Stimulated activated effector memory CD8-positive, alpha-beta T cell treated with anti-CD3 and anti-CD28 coated beads, Interleukin-12 subunit alpha, Interleukin-12 subunit beta, amount 100 ng/mL, for 72 hours (primary cell): ENCODE data around the gene CLINT1.

Experiments used
- ATAC-seq: fragments of 150-1000 bp; cut with Tn5 transposase; 2 replicates; pipeline ENCODE4 v1.10.0; 2021
- DNase-seq, 2 donors: peaks; one replicate each; pipeline ENCODE4 v3.0.0; 2021 to 2022; ENCODE audit warnings: low spot score in 2 of 2
- H3K27ac Mint-ChIP-seq: one replicate; pipeline ENCODE4 v1.8.0; 2022; ENCODE audit warnings: mild to moderate bottlenecking, mixed read lengths
- H3K36me3 Mint-ChIP-seq: one replicate; pipeline ENCODE4 v1.8.0; 2022; ENCODE audit warnings: mild to moderate bottlenecking, mixed read lengths
- H3K4me1 Mint-ChIP-seq: one replicate; pipeline ENCODE4 v1.8.0; 2022; ENCODE audit warnings: mixed read lengths
- H3K4me3 Mint-ChIP-seq: one replicate; pipeline ENCODE4 v1.8.0; 2022; ENCODE audit warnings: mild to moderate bottlenecking, mixed read lengths
- H3K9me3 Mint-ChIP-seq: one replicate; pipeline ENCODE4 v1.8.0; 2022; ENCODE audit warnings: mixed read lengths

CLINT1 gene

DNA sequence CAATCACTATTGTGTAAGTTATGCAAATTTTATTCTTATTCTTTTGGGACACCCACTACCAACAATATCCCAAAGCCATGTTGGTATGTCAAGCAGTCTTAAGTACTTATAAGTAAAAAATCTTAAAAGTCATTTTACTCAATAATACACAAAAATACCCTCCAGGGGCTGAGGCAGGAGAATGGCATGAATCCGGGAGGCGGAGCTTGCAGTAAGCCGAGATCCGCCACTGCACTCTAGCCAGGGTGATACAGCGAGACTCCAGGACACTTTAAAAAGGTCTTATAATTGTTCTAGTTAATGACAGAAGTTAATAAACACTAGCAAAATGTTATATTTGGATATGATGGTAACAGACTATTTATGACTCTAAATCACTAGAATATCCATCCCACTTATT lies 16.8 kb downstream of the CLINT1 start:
- Mint-ChIP-seq H3K27ac (no peak overlapping the region), H3K9me3 (no peaks in the 10 kb centered on the region), H3K4me3 (no peak overlapping the region), H3K36me3 (peaks cover 37% of the 10 kb centered on the region), H3K4me1 (peaks cover 17% of the 10 kb centered on the region)
- ATAC-seq (no peak), DNase-seq (no peak)

GRCh38 chr5:157839157-157839795 lies 19.7 kb downstream of the CLINT1 start:
- ATAC-seq: no peak
- H3K9me3 Mint-ChIP-seq: no peaks in the 10 kb centered on the region
- H3K36me3 Mint-ChIP-seq: peaks cover 37% of the 10 kb centered on the region
- H3K27ac Mint-ChIP-seq: no peak overlapping the region
- DNase-seq: no peak
- H3K4me3 Mint-ChIP-seq: no peak overlapping the region
- H3K4me1 Mint-ChIP-seq: peaks cover 24% of the 10 kb centered on the region

GRCh38 chr5:157836121-157836753 lies 22.7 kb downstream of the CLINT1 start:
- no peaks in the 10 kb centered on the region for H3K9me3 Mint-ChIP-seq
- no peak for ATAC-seq
- peaks cover 39% of the 10 kb centered on the region for H3K4me1 Mint-ChIP-seq
- peaks cover 30% of the 10 kb centered on the region for H3K36me3 Mint-ChIP-seq
- H3K27ac Mint-ChIP-seq: peak overlapping the region; percentile 24
- H3K4me3 Mint-ChIP-seq: no peak overlapping the region
- no peak for DNase-seq

- ATAC-seq (no peak), DNase-seq (no peak)
- peak overlapping the region; percentile 3 for H3K27ac Mint-ChIP-seq
- H3K9me3 Mint-ChIP-seq: no peaks in the 10 kb centered on the region
- no peak overlapping the region for H3K4me3 Mint-ChIP-seq
- peaks cover 34% of the 10 kb centered on the region for H3K4me1 Mint-ChIP-seq
- peaks cover 23% of the 10 kb centered on the region for H3K36me3 Mint-ChIP-seq
Measured at GRCh38 chr5:157835041-157835440, 23.9 kb downstream of the CLINT1 start.

DNA sequence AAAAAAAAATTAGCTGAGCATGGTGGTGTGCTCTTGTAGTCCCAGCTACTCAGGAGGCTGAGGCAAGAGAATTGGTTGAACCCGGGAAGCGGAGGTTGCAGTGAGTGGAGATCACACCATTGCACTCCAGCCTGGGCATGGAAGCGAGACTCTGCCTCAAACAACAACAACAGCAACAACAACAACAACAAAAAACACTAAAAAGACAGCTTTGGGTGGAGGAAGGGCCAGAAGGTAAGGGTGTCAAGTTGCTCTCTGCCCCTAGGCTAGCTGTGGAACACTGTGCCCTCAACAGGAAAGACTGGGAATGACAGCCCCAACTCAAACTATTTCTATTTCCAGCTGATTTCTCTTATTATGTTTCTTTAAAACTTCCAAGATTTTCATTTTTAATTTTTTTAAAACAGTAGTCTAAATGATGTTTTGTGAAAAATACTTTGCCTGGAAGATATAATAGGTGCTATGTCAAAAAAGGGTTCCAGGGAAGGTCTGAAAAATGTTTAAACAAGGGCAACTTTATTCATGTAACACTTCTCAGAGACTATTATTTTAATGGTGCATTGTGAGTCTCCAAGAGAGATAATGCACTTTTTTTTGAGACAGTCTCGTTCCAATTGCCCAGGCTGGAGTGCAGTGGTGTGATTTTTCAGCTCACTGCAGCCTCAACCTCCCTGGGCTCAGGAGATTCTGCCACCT lies 29.9 kb downstream of the CLINT1 start:
- H3K27ac Mint-ChIP-seq: no peak overlapping the region
- ATAC-seq: no peak

GRCh38 chr5:157828105-157828943 lies 30.6 kb downstream of the CLINT1 start:
- Mint-ChIP-seq H3K9me3 (no peaks in the 10 kb centered on the region), H3K4me3 (no peak overlapping the region)

More for the DNA sequence above, 29.9 kb downstream of the CLINT1 start:
- peaks cover 29% of the 10 kb centered on the region for H3K4me1 Mint-ChIP-seq
- no peaks in the 10 kb centered on the region for H3K9me3 Mint-ChIP-seq
- peaks cover 8% of the 10 kb centered on the region for H3K36me3 Mint-ChIP-seq
- DNase-seq: no peak
- no peak overlapping the region for H3K4me3 Mint-ChIP-seq

DNA sequence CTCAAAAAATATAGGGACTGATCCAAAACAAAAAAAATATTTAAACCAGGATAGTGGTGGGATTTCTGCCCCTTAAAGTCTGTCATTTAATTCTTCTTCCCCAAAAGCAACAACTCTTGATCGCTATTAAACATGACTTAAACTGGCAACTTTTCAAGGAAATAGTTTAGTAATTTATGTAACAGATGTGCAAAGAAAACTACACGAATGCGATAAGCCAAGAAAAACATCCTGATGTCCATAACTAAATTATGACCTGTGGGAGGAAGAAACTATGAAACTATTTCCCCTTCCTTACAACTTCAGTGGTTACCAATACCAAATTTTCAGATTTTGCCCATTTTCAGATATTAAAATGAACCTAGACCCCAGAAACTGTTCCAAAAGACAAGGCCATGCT lies 31.5 kb downstream of the CLINT1 start:
- Mint-ChIP-seq H3K9me3 (no peaks in the 10 kb centered on the region), H3K36me3 (peaks cover 8% of the 10 kb centered on the region), H3K4me1 (peaks cover 17% of the 10 kb centered on the region), H3K4me3 (no peak overlapping the region), H3K27ac (no peak overlapping the region)
- ATAC-seq (no peak), DNase-seq (no peak)

More at GRCh38 chr5:157828105-157828943, 30.6 kb downstream of the CLINT1 start:
- H3K27ac Mint-ChIP-seq: no peak overlapping the region
- DNase-seq (no peak), ATAC-seq (no peak)
- peaks cover 8% of the 10 kb centered on the region for H3K36me3 Mint-ChIP-seq
- H3K4me1 Mint-ChIP-seq: peaks cover 22% of the 10 kb centered on the region

DNA sequence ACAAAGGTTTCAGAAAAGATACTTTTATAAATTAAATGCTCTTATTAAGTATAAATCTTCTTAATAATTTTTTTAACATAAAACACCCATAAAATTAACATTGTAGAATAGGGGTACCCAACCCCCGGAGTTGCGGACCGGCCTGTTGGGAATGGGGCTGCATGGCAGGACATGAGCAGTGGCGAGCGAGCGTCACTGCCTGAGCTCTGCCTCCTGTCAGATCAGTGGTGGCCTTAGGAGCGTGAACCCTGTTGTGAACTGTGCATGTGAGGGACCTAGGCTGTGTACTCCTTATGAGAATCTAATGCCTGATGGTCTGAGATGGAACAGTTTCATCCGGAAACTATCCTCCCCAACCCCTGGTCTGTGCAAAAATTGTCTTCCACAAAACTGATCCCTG lies 35.3 kb downstream of the CLINT1 start:
- Mint-ChIP-seq H3K4me1 (peaks cover 29% of the 10 kb centered on the region), H3K9me3 (no peaks in the 10 kb centered on the region), H3K4me3 (no peak overlapping the region), H3K36me3 (no peaks in the 10 kb centered on the region), H3K27ac (no peak overlapping the region)
- DNase-seq (no peak), ATAC-seq (no peak)

DNA sequence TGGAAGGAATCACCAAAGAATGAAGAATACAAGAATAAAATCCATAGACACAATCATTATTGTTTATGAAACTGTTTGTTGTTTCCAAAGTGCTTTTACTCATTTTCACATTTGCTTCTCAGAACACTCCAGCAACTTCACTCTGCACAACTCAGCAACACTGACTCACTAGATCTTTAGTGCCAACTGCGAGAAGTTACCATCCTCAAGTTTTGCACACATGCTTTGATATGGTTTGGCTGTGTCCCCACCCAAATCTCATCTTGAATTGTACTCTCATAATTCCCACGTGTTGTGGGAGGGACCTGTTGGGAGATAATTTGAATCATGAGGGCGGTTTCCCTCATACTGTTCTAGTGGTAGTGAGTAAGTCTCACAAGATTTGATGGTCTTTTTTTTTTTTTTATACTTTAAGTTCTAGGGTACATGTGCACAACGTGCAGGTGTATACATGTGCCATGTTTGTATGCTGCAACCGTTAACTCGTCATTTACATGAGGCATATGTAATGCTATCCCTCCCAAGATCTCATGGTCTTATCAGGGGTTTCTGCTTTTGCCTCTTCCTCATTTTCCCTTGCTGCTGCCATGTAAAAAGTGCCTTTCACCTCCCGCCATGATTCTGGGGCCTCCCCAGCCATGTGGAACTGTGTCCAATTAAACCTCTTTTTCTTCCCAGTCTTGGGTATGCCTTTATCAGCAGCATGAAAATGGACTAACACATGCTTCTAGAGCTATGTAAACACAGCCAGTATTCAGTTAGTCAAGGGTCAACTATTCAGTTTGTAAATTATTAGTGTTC lies 36.9 kb downstream of the CLINT1 start:
- ATAC-seq: peak; percentile 69
- peaks cover 21% of the 10 kb centered on the region for H3K4me1 Mint-ChIP-seq

GRCh38 chr5:157821405-157821804 lies 37.5 kb downstream of the CLINT1 start:
- Mint-ChIP-seq H3K36me3 (peaks cover 13% of the 10 kb centered on the region), H3K9me3 (no peaks in the 10 kb centered on the region), H3K4me1 (peaks cover 21% of the 10 kb centered on the region), H3K27ac (no peak overlapping the region), H3K4me3 (no peak overlapping the region)
- no peak for DNase-seq
- ATAC-seq: no peak

More for the DNA sequence above, 36.9 kb downstream of the CLINT1 start:
- Mint-ChIP-seq H3K36me3 (peaks cover 6% of the 10 kb centered on the region), H3K27ac (peak overlapping the region; percentile 23), H3K9me3 (no peaks in the 10 kb centered on the region), H3K4me3 (no peak overlapping the region)
- no peak for DNase-seq

GRCh38 chr5:157820593-157821252 lies 38.2 kb downstream of the CLINT1 start:
- Mint-ChIP-seq H3K36me3 (peaks cover 16% of the 10 kb centered on the region), H3K27ac (no peak overlapping the region), H3K4me3 (no peak overlapping the region), H3K9me3 (no peaks in the 10 kb centered on the region), H3K4me1 (peaks cover 21% of the 10 kb centered on the region)
- DNase-seq (no peak), ATAC-seq (no peak)

DNA sequence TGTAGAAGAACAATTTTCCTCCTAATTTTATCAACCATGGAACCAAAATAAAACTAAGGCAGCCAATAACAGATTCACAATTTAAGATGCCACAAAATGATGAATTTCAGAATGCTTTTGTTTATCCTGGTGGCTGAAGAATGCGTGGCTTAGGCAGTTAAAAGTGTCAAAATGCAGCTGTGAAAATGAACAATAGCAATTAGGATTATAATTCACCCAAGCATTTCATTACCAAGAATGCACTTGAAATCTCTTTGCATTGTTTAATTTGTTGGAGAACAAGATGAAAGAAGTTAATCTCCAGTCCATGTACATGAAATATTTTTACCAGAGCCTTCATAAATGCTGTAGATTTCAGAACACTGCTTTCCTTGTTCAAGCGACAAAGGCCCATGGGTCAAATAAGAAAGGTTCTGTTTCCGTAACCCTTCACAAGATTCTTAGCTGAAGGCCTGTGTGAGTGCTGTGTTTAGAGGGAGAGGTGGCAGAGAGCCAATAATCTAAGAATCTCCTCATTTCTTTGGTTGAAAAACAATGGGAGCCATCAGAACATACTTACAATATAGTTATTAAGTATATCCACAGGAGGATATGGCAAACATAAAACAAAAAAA lies 39.3 kb downstream of the CLINT1 start:
- Mint-ChIP-seq H3K27ac (no peak overlapping the region), H3K4me1 (peaks cover 21% of the 10 kb centered on the region), H3K9me3 (no peaks in the 10 kb centered on the region), H3K36me3 (peaks cover 27% of the 10 kb centered on the region), H3K4me3 (no peak overlapping the region)
- DNase-seq (no peak), ATAC-seq (no peak)

DNA sequence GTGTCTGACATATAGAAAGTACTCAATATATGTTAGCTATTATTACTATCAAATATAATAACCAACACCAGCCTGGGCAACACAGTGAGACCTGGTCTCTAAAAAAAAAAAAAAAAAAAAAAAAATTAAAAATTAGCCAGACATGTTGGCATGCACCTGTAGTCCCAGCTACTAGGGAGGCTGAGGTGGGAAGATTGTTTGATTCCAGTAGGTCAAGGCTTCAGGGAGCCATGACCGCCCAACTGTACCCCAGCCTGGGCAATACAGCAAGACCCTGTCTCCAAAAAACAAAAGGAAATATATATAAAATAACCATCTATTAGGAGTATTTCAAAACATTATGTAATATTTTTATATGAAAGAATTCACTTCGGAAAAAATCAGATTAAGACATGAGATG lies 40.6 kb downstream of the CLINT1 start:
- H3K27ac Mint-ChIP-seq: no peak overlapping the region
- no peak for ATAC-seq
- H3K4me3 Mint-ChIP-seq: no peak overlapping the region
- H3K4me1 Mint-ChIP-seq: peaks cover 21% of the 10 kb centered on the region
- DNase-seq: no peak
- H3K9me3 Mint-ChIP-seq: no peaks in the 10 kb centered on the region
- H3K36me3 Mint-ChIP-seq: peaks cover 40% of the 10 kb centered on the region

DNA sequence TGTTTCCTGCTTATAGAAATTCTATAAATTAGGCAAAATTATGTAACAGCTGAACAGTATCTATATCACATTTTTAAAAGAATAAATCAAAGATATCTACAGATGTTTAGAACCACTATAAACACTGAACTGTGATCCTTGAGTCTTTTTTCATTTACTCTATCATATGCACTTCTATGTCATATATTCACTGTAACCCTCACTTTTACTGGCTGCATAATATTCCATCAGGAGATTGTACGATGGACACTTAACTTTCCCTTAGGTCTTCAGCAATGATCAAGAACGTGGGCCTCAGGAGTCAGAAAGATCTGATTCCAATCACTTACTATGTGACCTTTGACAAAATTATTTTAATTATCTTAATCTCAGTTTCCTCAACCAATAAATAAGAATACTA lies 41.0 kb downstream of the CLINT1 start:
- no peak for DNase-seq
- Mint-ChIP-seq H3K4me3 (no peak overlapping the region), H3K36me3 (peaks cover 44% of the 10 kb centered on the region), H3K9me3 (no peaks in the 10 kb centered on the region), H3K27ac (no peak overlapping the region), H3K4me1 (peaks cover 21% of the 10 kb centered on the region)
- ATAC-seq: no peak
